HFF-Myc (cell line): ENCODE results near the gene KIF1A.
"Not testable (repeated sequence)": the region's sequence is repeated elsewhere in the genome, so short reads cannot be mapped to it uniquely, and the experiment has no call there.

Experiments used
- DNase-seq: peaks from one replicate; pipeline ENCODE4 v3.0.0-alpha.2; 2011; ENCODE audit warnings: low read depth; ENCODE audit errors: extremely low read depth
- H3K4me3 ChIP-seq: replicated peaks from 2 replicates; pipeline ENCODE4 v1.5.1; 2011; ENCODE audit warnings: low read depth, mild to moderate bottlenecking, control low read depth, low read length
- CTCF ChIP-seq: IDR thresholded peaks from 2 replicates; pipeline ENCODE4 v1.5.1; 2012; ENCODE audit warnings: mild to moderate bottlenecking, low read depth, low read length, control low read depth; ENCODE audit errors: missing control alignments

The KIF1A gene

DNA sequence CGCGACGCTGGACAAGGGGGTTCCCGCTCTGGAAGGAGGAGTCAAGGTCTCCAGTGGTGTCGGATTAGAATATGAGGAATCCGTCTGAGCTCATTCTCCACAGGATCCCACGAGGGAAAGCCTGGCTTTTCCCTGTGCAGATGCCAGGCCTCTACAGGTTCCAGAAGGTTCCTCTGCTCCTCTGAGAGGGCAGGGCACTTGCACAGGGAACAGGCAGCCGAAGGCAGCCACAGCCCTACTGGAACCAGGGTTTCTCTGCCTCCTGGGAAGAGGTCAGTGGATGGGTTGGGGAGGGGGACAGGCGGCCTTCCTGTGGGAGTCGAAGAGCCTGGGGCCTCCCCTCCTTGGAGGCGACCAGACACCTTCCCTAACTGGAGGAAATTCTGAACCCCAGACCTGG is 130.0 kb downstream of the KIF1A start:
- TF ChIP-seq CTCF: no peak
- H3K4me3 ChIP-seq: no peak overlapping the region
- DNase-seq: no peak

DNA sequence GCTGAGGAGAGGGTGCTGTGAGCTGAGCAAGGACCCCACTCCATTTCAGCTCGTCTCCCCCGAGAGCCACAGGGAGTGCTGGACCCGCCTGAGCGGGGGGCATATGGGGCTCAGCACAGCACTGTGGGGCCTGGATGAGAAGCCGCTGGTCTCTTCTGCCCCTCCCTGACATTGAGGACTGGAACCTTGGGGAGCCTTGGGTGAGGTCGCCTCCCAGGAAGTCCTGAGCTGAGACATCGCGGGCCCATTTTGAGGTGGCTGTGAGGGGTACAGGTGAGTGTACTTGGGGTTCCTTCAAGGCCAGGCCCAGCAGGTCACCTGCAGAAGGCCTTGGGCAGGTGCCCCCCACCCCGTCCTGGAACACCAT is 131.5 kb downstream of the KIF1A start:
- TF ChIP-seq CTCF: no peak
- DNase-seq: no peak

DNA sequence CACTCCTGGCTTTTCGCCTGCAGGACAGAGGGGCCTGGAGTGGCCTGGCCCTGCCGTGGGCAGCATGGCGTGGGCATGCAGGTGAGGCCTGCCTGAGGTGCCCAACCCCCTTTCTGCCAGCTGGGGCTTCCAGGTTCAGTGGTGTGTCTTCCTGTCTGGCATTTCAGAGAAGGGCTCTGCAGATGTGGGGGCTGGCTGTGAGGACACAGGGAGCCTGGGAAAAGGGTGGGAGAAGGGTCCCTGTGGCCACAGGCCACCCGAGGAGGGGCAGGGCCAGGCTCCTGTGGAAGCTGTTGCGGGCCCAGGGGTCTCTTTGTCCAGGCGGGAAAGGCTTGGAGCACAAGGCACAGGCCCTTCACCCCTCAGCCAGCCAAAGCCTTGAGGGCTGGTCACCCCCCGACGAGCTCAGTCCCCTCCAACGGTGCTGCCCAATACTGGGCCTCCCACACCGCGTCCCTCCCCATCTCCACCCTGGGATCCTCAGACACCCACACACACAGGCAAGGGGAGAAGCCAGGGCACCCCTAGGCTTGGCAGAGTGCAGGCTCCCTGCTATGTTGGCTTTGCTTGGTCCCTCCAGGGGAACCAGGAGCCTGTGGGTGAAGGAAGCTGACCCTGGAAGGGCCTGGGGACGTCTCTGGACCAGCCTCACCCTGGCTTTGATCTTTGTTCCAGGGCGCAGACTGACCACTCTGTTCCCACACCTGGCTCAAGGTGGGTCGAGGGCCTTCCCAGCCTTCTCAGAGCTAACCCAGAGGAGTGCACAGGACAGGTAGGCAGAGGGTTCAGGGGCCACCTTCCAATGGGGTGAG is 132.1 kb downstream of the KIF1A start:
- no peak for TF ChIP-seq CTCF
- no peak for DNase-seq

More for the DNA sequence above, 131.5 kb downstream of the KIF1A start:
- no peak overlapping the region for H3K4me3 ChIP-seq

DNA sequence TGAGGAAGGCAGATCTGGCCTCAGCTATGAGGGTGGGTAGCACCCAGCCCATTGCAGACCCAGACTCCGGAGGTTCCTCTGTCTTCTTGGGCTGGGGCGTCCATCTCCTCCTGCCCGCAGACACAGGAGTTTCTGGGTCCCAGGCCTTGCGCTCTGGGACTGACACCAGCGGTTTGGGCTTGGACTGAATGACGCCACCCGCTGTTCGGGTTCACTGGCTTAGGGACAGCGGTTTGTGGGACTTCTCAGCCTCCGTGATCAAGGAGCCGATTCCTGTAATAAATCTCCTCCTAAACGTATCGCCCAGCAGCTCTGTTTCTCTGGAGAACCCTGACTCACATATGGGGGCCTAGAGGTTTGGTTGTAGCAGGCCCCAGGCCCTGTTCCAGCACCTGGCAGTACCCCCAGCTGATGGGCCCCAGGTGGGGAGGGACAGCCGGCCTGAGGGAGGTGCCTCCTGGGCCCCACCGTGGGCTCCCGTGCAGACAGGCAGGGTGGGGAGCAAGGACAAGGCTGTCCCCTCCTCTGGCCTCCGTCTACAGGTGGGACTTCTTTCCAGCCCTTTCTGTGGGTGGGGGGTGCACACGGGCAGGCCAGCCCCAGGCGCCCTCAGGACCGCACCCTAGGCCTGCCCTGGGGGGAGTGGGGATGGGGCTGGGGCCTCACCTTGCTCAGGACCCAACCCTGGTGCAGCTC is 132.8 kb downstream of the KIF1A start:
- no peak for TF ChIP-seq CTCF
- no peak for DNase-seq

More for the DNA sequence above, 132.1 kb downstream of the KIF1A start:
- no peak overlapping the region for H3K4me3 ChIP-seq

DNA sequence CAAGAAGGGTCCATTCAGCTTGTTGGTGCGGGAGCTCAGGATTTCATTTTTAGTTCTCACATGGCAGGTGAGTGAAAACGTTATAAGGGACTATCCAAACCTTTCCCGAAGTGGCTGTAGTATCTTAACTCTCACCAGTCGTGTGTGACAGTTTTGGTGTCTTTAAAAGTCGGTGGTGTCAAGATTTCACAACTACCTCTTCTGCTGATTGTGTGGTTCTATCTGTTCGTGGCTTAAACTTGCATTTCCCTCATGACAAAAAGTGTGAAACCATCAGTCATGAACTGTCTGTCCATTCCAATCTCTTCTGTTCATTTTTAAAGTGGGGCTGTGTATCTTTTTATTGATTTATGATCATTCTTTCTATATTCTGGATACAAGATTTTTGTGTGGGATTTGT is 133.6 kb downstream of the KIF1A start:
- DNase-seq: no peak
- H3K4me3 ChIP-seq: no peak overlapping the region
- TF ChIP-seq CTCF: no peak

More for the DNA sequence above, 132.8 kb downstream of the KIF1A start:
- H3K4me3 ChIP-seq: no peak overlapping the region

- TF ChIP-seq CTCF: no peak
- no peak for DNase-seq
- no peak overlapping the region for H3K4me3 ChIP-seq
These were observed 134.1 kb downstream of the KIF1A start for GRCh38 chr2:240685771-240686371.

- not testable (repeated sequence) for H3K4me3 ChIP-seq, DNase-seq
These were observed 135.9 kb downstream of the KIF1A start for GRCh38 chr2:240683980-240684728.

GRCh38 chr2:240683329-240683979 is 136.6 kb downstream of the KIF1A start:
- H3K4me3 ChIP-seq, DNase-seq: not testable (repeated sequence)

GRCh38 chr2:240682431-240683224 is 137.4 kb downstream of the KIF1A start, which contains the start of gene AQP12B:
Gene AQP12B, minus strand, starts transcription at chr2:240682885. Its CDS starts 48 bp downstream, at chr2:240682837.
- not testable (repeated sequence) for DNase-seq, H3K4me3 ChIP-seq
